ENCODE results near the gene ELAVL2. TPM values are rescaled to one million over a fixed set of nuclear protein-coding genes. Genes with fewer than 3 reads are reported as not detected.

Gene ELAVL2
- total RNA-seq, 1 donor = not detected

GRCh38 chr9:23820451-23821374 lies 5.3 kb downstream of the ELAVL2 start:
- no peak for TF ChIP-seq CTCF (IDR thresholded peaks at IDR 0.05; ENCODE audit: insufficient read depth, low read depth, low read length)
- DNase-seq (ENCODE audit: low read depth) = no peak
- H3K4me3 ChIP-seq (ENCODE audit: low read depth, low read length) = no peak overlapping the region

GRCh38 chr9:23819403-23819802 lies 6.6 kb downstream of the ELAVL2 start:
- TF ChIP-seq CTCF (IDR thresholded peaks at IDR 0.05; ENCODE audit: insufficient read depth, low read depth, low read length) = no peak
- H3K4me3 ChIP-seq (ENCODE audit: low read depth, low read length) = no peak overlapping the region
- no peak for DNase-seq (ENCODE audit: low read depth)

GRCh38 chr9:23814243-23814642 lies 11.8 kb downstream of the ELAVL2 start:
- DNase-seq (ENCODE audit: low read depth) = no peak
- no peak for TF ChIP-seq CTCF (IDR thresholded peaks at IDR 0.05; ENCODE audit: insufficient read depth, low read depth, low read length)

GRCh38 chr9:23812673-23813072 lies 13.4 kb downstream of the ELAVL2 start:
- TF ChIP-seq CTCF (IDR thresholded peaks at IDR 0.05; ENCODE audit: insufficient read depth, low read depth, low read length) = no peak
- no peak for DNase-seq (ENCODE audit: low read depth)
- no peak overlapping the region for H3K4me3 ChIP-seq (ENCODE audit: low read depth, low read length)

More at GRCh38 chr9:23814243-23814642, 11.8 kb downstream of the ELAVL2 start:
- H3K4me3 ChIP-seq (ENCODE audit: low read depth, low read length) = no peak overlapping the region

- no peak for DNase-seq (ENCODE audit: low read depth)
- no peak for TF ChIP-seq CTCF (IDR thresholded peaks at IDR 0.05; ENCODE audit: insufficient read depth, low read depth, low read length)
- H3K4me3 ChIP-seq (ENCODE audit: low read depth, low read length) = no peak overlapping the region
Observed at GRCh38 chr9:23811633-23812032, 14.4 kb downstream of the ELAVL2 start.

- TF ChIP-seq CTCF (IDR thresholded peaks at IDR 0.05; ENCODE audit: insufficient read depth, low read depth, low read length) = no peak
- no peak overlapping the region for H3K4me3 ChIP-seq (ENCODE audit: low read depth, low read length)
- no peak for DNase-seq (ENCODE audit: low read depth)
Observed at GRCh38 chr9:23803216-23803615, 22.8 kb downstream of the ELAVL2 start.
